Activated CD8-positive, alpha-beta memory T cell treated with anti-CD3 and anti-CD28 coated beads, Interleukin-2, amount 10 ng/mL, durations not matched to agents 7 days and 5 days (primary cell): Measurements from ENCODE around the gene MRAS. TPM values are rescaled to one million over a fixed set of nuclear protein-coding genes. Genes with fewer than 3 reads are reported as not detected.
"Not testable (repeated sequence)": the region's sequence is repeated elsewhere in the genome, so short reads cannot be mapped to it uniquely, and the experiment has no call there.

Experiments used
- ATAC-seq: fragments of 150-1000 bp; cut with Tn5 transposase; one replicate; pipeline ENCODE4 v1.10.0; 2021; ENCODE audit warnings: moderate library complexity
- CTCF ChIA-PET: fragments of 350-600 bp; sonication (Branson Sonifier 250); formaldehyde crosslinking; loops from one replicate; lab custom pipeline; 2021; ENCODE audit warnings: antibody characterized with exemption; lab: Charles Lee
- DNase-seq: peaks from one replicate; pipeline ENCODE4 v3.0.0-alpha.2; 2020
- H3K27ac Mint-ChIP-seq: one replicate; pipeline ENCODE4 v1.8.0; 2021; ENCODE audit warnings: mild to moderate bottlenecking, mixed read lengths
- H3K27me3 Mint-ChIP-seq: one replicate; pipeline ENCODE4 v1.8.0; 2021; ENCODE audit warnings: mixed read lengths
- H3K36me3 Mint-ChIP-seq: one replicate; pipeline ENCODE4 v1.8.0; 2021; ENCODE audit warnings: mild to moderate bottlenecking, mixed read lengths
- H3K4me1 Mint-ChIP-seq: one replicate; pipeline ENCODE4 v1.8.0; 2021; ENCODE audit warnings: mixed read lengths
- H3K4me3 Mint-ChIP-seq: one replicate; pipeline ENCODE4 v1.8.0; 2021; ENCODE audit warnings: mild to moderate bottlenecking, moderate library complexity, mixed read lengths
- H3K9me3 Mint-ChIP-seq: one replicate; pipeline ENCODE4 v1.8.0; 2022; ENCODE audit warnings: low read depth, mixed read lengths
- total RNA-seq, 2 experiments: library from RNA; stranded (reverse); gene quantifications; one replicate each; pipeline ENCODE4 v1.2.3, GENCODE V29; 2021

MRAS gene
- total RNA-seq, 2 experiments from 2014 or later, result not detected

GRCh38 chr3:138443521-138444503 is 95.4 kb downstream of the MRAS start:
- Mint-ChIP-seq H3K27me3 (no peaks in the 10 kb centered on the region), H3K4me1 (no peaks in the 10 kb centered on the region), H3K9me3 (no peaks in the 10 kb centered on the region), H3K36me3 (no peaks in the 10 kb centered on the region), H3K27ac (no peak overlapping the region), H3K4me3 (no peak overlapping the region)
- CTCF ChIA-PET, result interaction anchor here (1.0 kb wide), 1 partner anchor 27 kb away, joined by 3 read pairs; no protein-coding TSS in a partner anchor
- ATAC-seq, result no peak
- no peak for DNase-seq

- Mint-ChIP-seq H3K4me1 (no peaks in the 10 kb centered on the region), H3K27ac (no peak overlapping the region), H3K4me3 (no peak overlapping the region), H3K9me3 (no peaks in the 10 kb centered on the region), H3K36me3 (no peaks in the 10 kb centered on the region), H3K27me3 (no peaks in the 10 kb centered on the region)
- no peak for DNase-seq
- CTCF ChIA-PET, result no interaction called here
- no peak for ATAC-seq
Measured at GRCh38 chr3:138445236-138445635, 96.9 kb downstream of the MRAS start.

- DNase-seq, result no peak
- Mint-ChIP-seq H3K4me3 (no peak overlapping the region), H3K36me3 (no peaks in the 10 kb centered on the region), H3K27me3 (no peaks in the 10 kb centered on the region), H3K27ac (no peak overlapping the region), H3K4me1 (no peaks in the 10 kb centered on the region), H3K9me3 (no peaks in the 10 kb centered on the region)
- ATAC-seq, result no peak
- CTCF ChIA-PET, result no interaction called here
Measured at GRCh38 chr3:138445654-138446053, 97.3 kb downstream of the MRAS start.

- Mint-ChIP-seq H3K4me3 (no peak overlapping the region), H3K4me1 (no peaks in the 10 kb centered on the region), H3K9me3 (no peaks in the 10 kb centered on the region), H3K27ac (no peak overlapping the region), H3K27me3 (no peaks in the 10 kb centered on the region), H3K36me3 (no peaks in the 10 kb centered on the region)
- CTCF ChIA-PET, result interaction anchor here (0.7 kb wide), 1 partner anchor 266 kb away, joined by 4 read pairs; no protein-coding TSS in a partner anchor
- ATAC-seq (no peak), DNase-seq (no peak)
Measured at GRCh38 chr3:138448631-138449030, 100.3 kb downstream of the MRAS start.

GRCh38 chr3:138449490-138449889 is 101.1 kb downstream of the MRAS start:
- ATAC-seq (no peak), DNase-seq (no peak)
- no peaks in the 10 kb centered on the region for H3K9me3 Mint-ChIP-seq
- H3K36me3 Mint-ChIP-seq, result no peaks in the 10 kb centered on the region
- no peak overlapping the region for H3K27ac Mint-ChIP-seq
- no peaks in the 10 kb centered on the region for H3K27me3 Mint-ChIP-seq
- CTCF ChIA-PET, result no interaction called here
- no peaks in the 10 kb centered on the region for H3K4me1 Mint-ChIP-seq
- H3K4me3 Mint-ChIP-seq, result no peak overlapping the region

- DNase-seq (no peak), ATAC-seq (no peak)
- Mint-ChIP-seq H3K27me3 (no peaks in the 10 kb centered on the region), H3K27ac (no peak overlapping the region), H3K9me3 (no peaks in the 10 kb centered on the region), H3K4me1 (no peaks in the 10 kb centered on the region), H3K36me3 (no peaks in the 10 kb centered on the region), H3K4me3 (no peak overlapping the region)
- CTCF ChIA-PET, result no interaction called here
Measured at GRCh38 chr3:138450181-138450580, 101.8 kb downstream of the MRAS start.

- H3K27ac Mint-ChIP-seq, result no peak overlapping the region
- H3K4me3 Mint-ChIP-seq, result no peak overlapping the region
- no peak for DNase-seq
- no peaks in the 10 kb centered on the region for H3K36me3 Mint-ChIP-seq
- H3K9me3 Mint-ChIP-seq, result no peaks in the 10 kb centered on the region
- no peak for ATAC-seq
- H3K4me1 Mint-ChIP-seq, result peaks cover 3% of the 10 kb centered on the region
- CTCF ChIA-PET, result no interaction called here
- H3K27me3 Mint-ChIP-seq, result no peaks in the 10 kb centered on the region
Measured at GRCh38 chr3:138450704-138451424, 102.5 kb downstream of the MRAS start.

- no peak overlapping the region for H3K4me3 Mint-ChIP-seq
- no peaks in the 10 kb centered on the region for H3K36me3 Mint-ChIP-seq
- no peaks in the 10 kb centered on the region for H3K9me3 Mint-ChIP-seq
- peaks cover 10% of the 10 kb centered on the region for H3K4me1 Mint-ChIP-seq
- H3K27me3 Mint-ChIP-seq, result no peaks in the 10 kb centered on the region
- DNase-seq (no peak), ATAC-seq (no peak)
- CTCF ChIA-PET, result no interaction called here
- H3K27ac Mint-ChIP-seq, result no peak overlapping the region
Measured at GRCh38 chr3:138451595-138452162, 103.3 kb downstream of the MRAS start.

- ATAC-seq (no peak), DNase-seq (no peak)
- CTCF ChIA-PET, result no interaction called here
- H3K4me3 Mint-ChIP-seq, result no peak overlapping the region
- H3K36me3 Mint-ChIP-seq, result no peaks in the 10 kb centered on the region
- peaks cover 10% of the 10 kb centered on the region for H3K4me1 Mint-ChIP-seq
- no peaks in the 10 kb centered on the region for H3K27me3 Mint-ChIP-seq
- H3K9me3 Mint-ChIP-seq, result no peaks in the 10 kb centered on the region
- no peak overlapping the region for H3K27ac Mint-ChIP-seq
Measured at GRCh38 chr3:138452436-138452835, 104.1 kb downstream of the MRAS start.

- H3K27ac Mint-ChIP-seq, ATAC-seq, DNase-seq, H3K9me3 Mint-ChIP-seq, H3K4me1 Mint-ChIP-seq, CTCF ChIA-PET, H3K4me3 Mint-ChIP-seq, H3K27me3 Mint-ChIP-seq, H3K36me3 Mint-ChIP-seq: not testable (repeated sequence)
Measured at GRCh38 chr3:138453940-138454339, 105.6 kb downstream of the MRAS start.

Other genes starting within 250 kb of the MRAS start
- under 1 TPM; 0.38 to 0.56 TPM for gene DZIP1L, start 233.0 kb upstream of the MRAS start, total RNA-seq
- gene A4GNT, start 216.2 kb upstream of the MRAS start, total RNA-seq, result not detected
- gene DBR1, start 173.7 kb upstream of the MRAS start, total RNA-seq, result 10 to 100 TPM; 22.0 to 23.0 TPM
- gene ARMC8, start 161.3 kb upstream of the MRAS start, total RNA-seq, result 10 to 100 TPM; 48.4 to 54.3 TPM
- not detected for gene NME9, start 18.7 kb upstream of the MRAS start, total RNA-seq
- gene ESYT3, start 86.0 kb downstream of the MRAS start, total RNA-seq, result under 1 TPM; 0.23 to 0.26 TPM
- 10 to 100 TPM in 1 of 2 experiments, 1 to 10 TPM in 1; 9.8 to 10.5 TPM for gene CEP70, start 245.7 kb downstream of the MRAS start, total RNA-seq